KMS-11 (cell line): ENCODE data around the gene VAV1.

Source experiments
- H2AFZ ChIP-seq: fragments of 200-600 bp; sonication (generic); 2 replicates; pipeline ENCODE4 v1.6.1; 2016; ENCODE audit warnings: antibody characterized with exemption, mixed run types, low read depth
- H3K27ac ChIP-seq: fragments of 200-600 bp; sonication (generic); 2 replicates; pipeline ENCODE4 v1.6.1; 2016; ENCODE audit warnings: mild to moderate bottlenecking, mixed run types
- H3K27me3 ChIP-seq: fragments of 200-600 bp; sonication (generic); 2 replicates; pipeline ENCODE4 v1.6.1; 2017; ENCODE audit warnings: mild to moderate bottlenecking, low read depth, mixed run types, moderate library complexity; ENCODE audit not compliant: insufficient read depth
- H3K36me3 ChIP-seq: fragments of 200-600 bp; sonication (generic); 2 replicates; pipeline ENCODE4 v1.6.1; 2017; ENCODE audit warnings: mild to moderate bottlenecking, mixed run types; ENCODE audit not compliant: insufficient read depth
- H3K4me1 ChIP-seq: fragments of 200-600 bp; sonication (generic); 2 replicates; pipeline ENCODE4 v1.6.1; 2016; ENCODE audit warnings: mild to moderate bottlenecking, low read depth, mixed run types; ENCODE audit not compliant: poor library complexity, severe bottlenecking
- H3K4me2 ChIP-seq: fragments of 200-600 bp; sonication (generic); 2 replicates; pipeline ENCODE4 v1.7.0; 2016; ENCODE audit warnings: mild to moderate bottlenecking, mixed run types
- H3K4me3 ChIP-seq: fragments of 200-600 bp; sonication (generic); IDR thresholded peaks from 2 replicates; pipeline ENCODE4 v1.6.1; 2017; ENCODE audit warnings: low read depth, low read length, mixed read lengths; ENCODE audit not compliant: insufficient read depth
- H3K79me2 ChIP-seq: fragments of 200-600 bp; sonication (generic); 2 replicates; pipeline ENCODE4 v1.6.1; 2016; ENCODE audit warnings: low read depth, mixed run types; ENCODE audit not compliant: insufficient read depth
- H3K9ac ChIP-seq: fragments of 200-600 bp; sonication (generic); 2 replicates; pipeline ENCODE4 v1.6.1; 2016; ENCODE audit warnings: mild to moderate bottlenecking, mixed run types
- H4K20me1 ChIP-seq: fragments of 200-600 bp; sonication (generic); 2 replicates; pipeline ENCODE4 v1.6.1; 2016; ENCODE audit warnings: mild to moderate bottlenecking, mixed run types; ENCODE audit not compliant: insufficient read depth
- TF ChIP-seq, protein P1 (sequence below): fragments of 200-600 bp; sonication (generic); conservative IDR thresholded peaks from 2 replicates; pipeline ENCODE4 v1.6.1; 2017; ENCODE audit warnings: low read depth, mild to moderate bottlenecking, antibody characterized with exemption, low read length, moderate library complexity, mixed read lengths

Gene VAV1

GRCh38 chr19:6725513-6726231, 46.8 kb upstream of the VAV1 start:
- H3K27ac ChIP-seq: no peak overlapping the region
- H3K79me2 ChIP-seq: no peaks in the 10 kb centered on the region
- no peak overlapping the region for H3K4me2 ChIP-seq
- H3K36me3 ChIP-seq: no peaks in the 10 kb centered on the region
- no peaks in the 10 kb centered on the region for H3K4me1 ChIP-seq
- no peak overlapping the region for H3K9ac ChIP-seq
- H2AFZ ChIP-seq: no peak overlapping the region
- H3K4me3 ChIP-seq: no peak overlapping the region
- no peaks in the 10 kb centered on the region for H3K27me3 ChIP-seq
- H4K20me1 ChIP-seq: no peaks in the 10 kb centered on the region
- TF ChIP-seq, protein P1, sequence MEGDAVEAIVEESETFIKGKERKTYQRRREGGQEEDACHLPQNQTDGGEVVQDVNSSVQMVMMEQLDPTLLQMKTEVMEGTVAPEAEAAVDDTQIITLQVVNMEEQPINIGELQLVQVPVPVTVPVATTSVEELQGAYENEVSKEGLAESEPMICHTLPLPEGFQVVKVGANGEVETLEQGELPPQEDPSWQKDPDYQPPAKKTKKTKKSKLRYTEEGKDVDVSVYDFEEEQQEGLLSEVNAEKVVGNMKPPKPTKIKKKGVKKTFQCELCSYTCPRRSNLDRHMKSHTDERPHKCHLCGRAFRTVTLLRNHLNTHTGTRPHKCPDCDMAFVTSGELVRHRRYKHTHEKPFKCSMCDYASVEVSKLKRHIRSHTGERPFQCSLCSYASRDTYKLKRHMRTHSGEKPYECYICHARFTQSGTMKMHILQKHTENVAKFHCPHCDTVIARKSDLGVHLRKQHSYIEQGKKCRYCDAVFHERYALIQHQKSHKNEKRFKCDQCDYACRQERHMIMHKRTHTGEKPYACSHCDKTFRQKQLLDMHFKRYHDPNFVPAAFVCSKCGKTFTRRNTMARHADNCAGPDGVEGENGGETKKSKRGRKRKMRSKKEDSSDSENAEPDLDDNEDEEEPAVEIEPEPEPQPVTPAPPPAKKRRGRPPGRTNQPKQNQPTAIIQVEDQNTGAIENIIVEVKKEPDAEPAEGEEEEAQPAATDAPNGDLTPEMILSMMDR: no peak

DNA sequence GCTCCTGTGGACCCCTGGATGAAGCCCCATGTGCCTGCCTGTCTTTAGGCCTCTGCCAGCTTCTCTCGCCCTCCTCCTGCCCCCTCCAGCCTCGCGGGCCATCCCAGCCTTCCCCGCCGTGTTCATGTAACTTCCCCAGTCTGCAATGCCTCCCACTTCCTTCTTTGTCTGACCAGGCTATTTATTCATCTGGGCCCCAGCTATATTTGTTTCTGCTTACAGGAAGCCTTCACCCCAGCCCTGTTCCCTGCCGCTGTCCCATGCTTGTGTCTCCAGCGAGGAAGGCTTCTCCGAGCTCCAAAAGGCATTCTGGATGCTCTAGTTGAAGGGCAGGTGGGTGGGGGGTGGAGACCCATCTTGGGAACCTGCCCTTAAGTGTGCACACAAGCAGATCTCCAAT, 44.2 kb upstream of the VAV1 start:
- no peak overlapping the region for H3K4me2 ChIP-seq

DNA sequence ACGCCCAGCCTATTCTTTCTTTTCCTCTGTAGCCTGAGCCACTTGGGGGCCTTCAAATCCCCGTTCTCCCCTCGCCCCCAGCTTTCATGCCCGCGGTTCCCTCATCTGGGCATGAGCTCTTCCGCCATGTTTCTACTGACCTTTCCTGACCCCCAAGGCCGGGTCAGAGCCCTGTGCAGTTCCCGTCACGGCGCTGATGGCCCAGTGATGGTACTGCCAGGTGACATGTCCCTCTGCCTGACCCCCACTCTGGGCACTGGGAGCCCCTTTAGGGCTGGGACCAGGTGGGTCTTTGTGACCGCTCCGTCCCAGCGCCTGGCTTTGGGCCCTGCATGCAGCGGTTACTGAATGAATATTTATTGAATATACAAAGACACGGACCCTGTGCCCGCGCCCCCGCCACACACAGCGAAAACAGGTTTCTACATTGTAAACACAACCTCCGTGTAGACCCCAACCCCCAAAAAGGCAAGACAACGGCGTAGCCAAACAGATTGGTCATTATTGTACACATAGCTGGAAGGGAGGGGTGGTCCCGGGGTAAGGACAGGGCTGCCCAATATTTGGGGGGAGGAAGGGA, 42.8 kb upstream of the VAV1 start:
- no peak overlapping the region for H2AFZ ChIP-seq
- H3K79me2 ChIP-seq: no peaks in the 10 kb centered on the region
- H3K4me3 ChIP-seq: no peak overlapping the region
- H4K20me1 ChIP-seq: no peaks in the 10 kb centered on the region
- TF ChIP-seq, protein P1: no peak
- no peaks in the 10 kb centered on the region for H3K4me1 ChIP-seq
- H3K27ac ChIP-seq: no peak overlapping the region
- no peaks in the 10 kb centered on the region for H3K36me3 ChIP-seq
- no peaks in the 10 kb centered on the region for H3K27me3 ChIP-seq
- no peak overlapping the region for H3K9ac ChIP-seq
- H3K4me2 ChIP-seq: no peak overlapping the region

More for the DNA sequence above, 44.2 kb upstream of the VAV1 start:
- Histone ChIP-seq H3K36me3 (no peaks in the 10 kb centered on the region), H4K20me1 (no peaks in the 10 kb centered on the region), H3K9ac (no peak overlapping the region), H2AFZ (no peak overlapping the region), H3K27ac (no peak overlapping the region), H3K4me1 (no peaks in the 10 kb centered on the region), H3K27me3 (no peaks in the 10 kb centered on the region), H3K4me3 (no peak overlapping the region), H3K79me2 (no peaks in the 10 kb centered on the region)
- TF ChIP-seq, protein P1: no peak

DNA sequence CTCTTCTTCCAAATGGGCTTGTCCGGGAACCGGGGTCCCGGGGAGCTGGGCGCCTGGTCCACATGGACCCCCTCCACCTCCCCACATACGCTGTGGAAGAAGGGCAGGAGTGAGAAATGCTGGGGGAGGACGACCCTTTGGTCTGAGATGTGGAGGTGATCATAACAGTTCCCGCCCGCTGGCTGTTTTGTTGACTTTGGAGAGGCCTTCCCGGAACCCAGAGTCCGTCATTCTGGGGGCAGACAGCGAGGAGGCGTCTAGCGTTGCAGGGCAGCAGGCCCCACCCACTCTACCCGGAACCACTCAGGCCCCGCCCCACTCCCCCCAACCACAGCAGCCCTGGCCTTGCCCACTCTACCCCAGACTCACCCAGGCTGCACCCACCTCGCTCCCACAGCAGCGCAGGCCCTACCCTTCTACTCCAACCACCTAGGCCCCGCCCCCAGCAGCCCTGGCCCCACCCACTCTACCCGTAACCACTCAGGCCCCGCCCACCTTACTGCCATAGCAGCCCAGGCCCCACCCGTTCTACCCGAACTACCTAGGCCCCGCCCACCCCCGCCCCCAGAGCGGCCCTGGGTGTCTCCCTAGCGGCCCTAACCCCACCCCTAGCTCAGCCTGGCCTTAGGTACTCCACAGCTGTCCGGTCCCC, 42.2 kb upstream of the VAV1 start:
- no peak overlapping the region for H2AFZ ChIP-seq
- no peaks in the 10 kb centered on the region for H3K79me2 ChIP-seq
- H3K9ac ChIP-seq: no peak overlapping the region
- no peak overlapping the region for H3K27ac ChIP-seq
- H4K20me1 ChIP-seq: no peaks in the 10 kb centered on the region
- no peaks in the 10 kb centered on the region for H3K27me3 ChIP-seq
- TF ChIP-seq, protein P1: no peak
- no peak overlapping the region for H3K4me3 ChIP-seq
- H3K36me3 ChIP-seq: no peaks in the 10 kb centered on the region
- peaks cover under 1% of the 10 kb centered on the region for H3K4me1 ChIP-seq
- no peak overlapping the region for H3K4me2 ChIP-seq
